BE2C (cell line): ENCODE results near the gene C10orf105.

Experiments used
- DNase-seq: peaks from one replicate; pipeline ENCODE4 v3.0.0-alpha.2; 2020
- H3K27me3 ChIP-seq: fragments of 250-450 bp; sonication (Bioruptor Pico); 2 replicates; pipeline ENCODE4 v1.5.1; 2020; ENCODE audit warnings: mild to moderate bottlenecking
- H3K36me3 ChIP-seq: fragments of 250-450 bp; sonication (Bioruptor Pico); 2 replicates; pipeline ENCODE4 v1.5.1; 2020; ENCODE audit warnings: mild to moderate bottlenecking
- H3K4me1 ChIP-seq: fragments of 250-450 bp; sonication (Bioruptor Pico); 2 replicates; pipeline ENCODE4 v1.5.1; 2020
- H3K4me3 ChIP-seq: 2 replicates; pipeline ENCODE4 v1.5.1; 2011; ENCODE audit warnings: low read depth, low read length
- H3K9me3 ChIP-seq: fragments of 250-450 bp; sonication (Bioruptor Pico); 2 replicates; pipeline ENCODE4 v1.5.1; 2020
- TF ChIP-seq, protein P1 (sequence below): IDR thresholded peaks from 2 replicates; pipeline ENCODE4 v1.5.1; 2012; ENCODE audit warnings: mild to moderate bottlenecking, low read depth, low read length

Gene C10orf105

GRCh38 chr10:71741029-71741428 is 21.5 kb upstream of the C10orf105 start:
- H3K9me3 ChIP-seq, result no peaks in the 10 kb centered on the region
- no peaks in the 10 kb centered on the region for H3K36me3 ChIP-seq
- no peaks in the 10 kb centered on the region for H3K4me1 ChIP-seq
- TF ChIP-seq, protein P1, sequence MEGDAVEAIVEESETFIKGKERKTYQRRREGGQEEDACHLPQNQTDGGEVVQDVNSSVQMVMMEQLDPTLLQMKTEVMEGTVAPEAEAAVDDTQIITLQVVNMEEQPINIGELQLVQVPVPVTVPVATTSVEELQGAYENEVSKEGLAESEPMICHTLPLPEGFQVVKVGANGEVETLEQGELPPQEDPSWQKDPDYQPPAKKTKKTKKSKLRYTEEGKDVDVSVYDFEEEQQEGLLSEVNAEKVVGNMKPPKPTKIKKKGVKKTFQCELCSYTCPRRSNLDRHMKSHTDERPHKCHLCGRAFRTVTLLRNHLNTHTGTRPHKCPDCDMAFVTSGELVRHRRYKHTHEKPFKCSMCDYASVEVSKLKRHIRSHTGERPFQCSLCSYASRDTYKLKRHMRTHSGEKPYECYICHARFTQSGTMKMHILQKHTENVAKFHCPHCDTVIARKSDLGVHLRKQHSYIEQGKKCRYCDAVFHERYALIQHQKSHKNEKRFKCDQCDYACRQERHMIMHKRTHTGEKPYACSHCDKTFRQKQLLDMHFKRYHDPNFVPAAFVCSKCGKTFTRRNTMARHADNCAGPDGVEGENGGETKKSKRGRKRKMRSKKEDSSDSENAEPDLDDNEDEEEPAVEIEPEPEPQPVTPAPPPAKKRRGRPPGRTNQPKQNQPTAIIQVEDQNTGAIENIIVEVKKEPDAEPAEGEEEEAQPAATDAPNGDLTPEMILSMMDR, result no peak
- DNase-seq, result no peak
- no peak overlapping the region for H3K4me3 ChIP-seq
- H3K27me3 ChIP-seq, result no peaks in the 10 kb centered on the region

- Histone ChIP-seq H3K27me3 (no peaks in the 10 kb centered on the region), H3K9me3 (no peaks in the 10 kb centered on the region), H3K4me1 (no peaks in the 10 kb centered on the region), H3K4me3 (no peak overlapping the region), H3K36me3 (no peaks in the 10 kb centered on the region)
- TF ChIP-seq, protein P1, result no peak
- DNase-seq, result peak; percentile 45
These were observed 20.6 kb upstream of the C10orf105 start for GRCh38 chr10:71740069-71740653.

DNA sequence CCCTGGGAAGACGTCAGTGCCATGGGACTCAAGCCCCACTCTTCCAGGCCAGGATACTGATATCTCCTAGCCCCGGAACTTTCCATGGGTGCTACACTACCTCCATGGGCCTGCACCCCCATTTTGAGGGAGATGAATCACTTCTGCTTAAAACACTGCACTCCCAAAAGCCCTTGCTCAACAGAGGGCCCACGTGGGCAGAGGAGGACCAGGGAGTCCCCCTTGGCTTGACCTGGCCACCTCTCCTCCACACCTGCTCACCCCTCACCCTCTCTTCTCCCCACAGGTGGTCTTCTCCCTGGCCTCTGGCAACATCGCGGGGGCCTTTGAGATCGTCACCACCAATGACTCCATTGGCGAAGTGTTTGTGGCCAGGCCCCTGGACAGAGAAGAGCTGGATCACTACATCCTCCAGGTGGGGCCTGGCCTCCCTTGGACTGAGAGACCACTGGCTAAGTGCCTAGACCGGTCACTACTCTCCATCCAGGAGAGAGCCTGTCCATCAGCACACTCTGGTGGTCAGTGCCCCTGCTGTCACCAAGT is 19.9 kb upstream of the C10orf105 start:
- H3K4me3 ChIP-seq, result no peak overlapping the region
- TF ChIP-seq, protein P1, result no peak
- no peak for DNase-seq
- no peaks in the 10 kb centered on the region for H3K36me3 ChIP-seq
- H3K4me1 ChIP-seq, result no peaks in the 10 kb centered on the region
- H3K27me3 ChIP-seq, result no peaks in the 10 kb centered on the region
- H3K9me3 ChIP-seq, result no peaks in the 10 kb centered on the region

GRCh38 chr10:71737834-71738197 is 18.2 kb upstream of the C10orf105 start:
- Histone ChIP-seq H3K4me3 (no peak overlapping the region), H3K4me1 (no peaks in the 10 kb centered on the region), H3K36me3 (no peaks in the 10 kb centered on the region), H3K9me3 (no peaks in the 10 kb centered on the region), H3K27me3 (no peaks in the 10 kb centered on the region)
- TF ChIP-seq, protein P1, result no peak
- DNase-seq, result no peak

DNA sequence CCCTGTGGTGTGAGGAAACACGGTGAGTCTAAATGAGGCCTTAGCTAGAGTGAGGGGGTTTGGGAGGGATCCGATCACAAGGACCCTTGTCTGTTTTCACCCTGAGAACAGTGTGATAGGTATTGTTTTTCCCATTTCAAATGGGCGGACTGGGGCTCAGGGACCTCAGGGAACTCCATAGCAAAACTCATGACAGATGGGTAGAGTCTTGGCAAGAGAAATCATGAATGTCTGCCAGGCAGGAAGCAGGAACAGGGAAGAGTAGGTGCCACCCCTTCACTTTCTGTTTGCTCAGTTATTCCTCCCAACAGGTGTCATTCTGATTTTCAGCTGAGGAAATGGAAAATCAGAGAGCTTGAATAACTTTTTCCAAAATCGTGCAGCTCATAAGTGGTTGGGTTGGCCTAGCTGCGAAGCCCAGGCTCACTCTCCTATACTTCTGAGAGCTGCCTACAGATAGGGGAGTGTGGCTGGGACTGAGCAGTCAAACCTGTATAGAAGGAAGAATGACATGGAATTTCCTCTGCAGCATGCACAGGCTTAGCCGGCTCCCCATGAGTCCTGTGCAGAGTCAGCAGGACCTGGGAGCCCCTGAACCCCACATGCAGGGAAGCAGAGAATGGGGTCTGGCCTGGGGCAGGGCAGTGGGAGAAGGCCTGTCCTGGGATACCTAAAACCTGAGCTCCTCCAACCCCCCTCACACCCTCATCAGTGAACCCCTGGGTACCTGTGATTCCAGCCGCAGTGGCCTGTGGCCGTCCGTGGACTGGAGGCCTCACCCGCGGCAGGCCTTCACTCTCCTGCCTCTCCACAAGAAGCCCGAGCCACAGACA is 17.6 kb upstream of the C10orf105 start:
- TF ChIP-seq, protein P1, result no peak
- no peaks in the 10 kb centered on the region for H3K36me3 ChIP-seq
- no peaks in the 10 kb centered on the region for H3K4me1 ChIP-seq
- no peak for DNase-seq
- no peaks in the 10 kb centered on the region for H3K27me3 ChIP-seq
- H3K4me3 ChIP-seq, result no peak overlapping the region
- no peaks in the 10 kb centered on the region for H3K9me3 ChIP-seq

DNA sequence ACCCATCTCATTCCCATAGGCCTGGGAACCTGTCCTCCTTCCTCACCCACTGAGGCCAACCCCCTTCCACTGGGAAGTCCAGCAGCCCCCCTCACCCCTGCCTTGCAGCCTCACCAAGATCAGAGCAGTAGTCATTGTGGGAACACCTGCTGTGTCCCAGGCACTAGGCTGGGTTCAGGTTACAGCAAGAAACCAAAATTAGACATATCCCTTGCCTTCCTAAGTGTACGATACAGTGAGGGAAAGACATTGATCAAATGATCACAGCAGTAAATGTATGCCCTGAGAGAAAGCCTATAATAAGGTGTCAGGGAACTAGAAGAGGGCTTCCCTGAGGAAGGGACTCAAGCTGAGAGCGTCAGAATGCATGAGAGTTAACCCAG is 17.0 kb upstream of the C10orf105 start:
- Histone ChIP-seq H3K4me1 (no peaks in the 10 kb centered on the region), H3K36me3 (no peaks in the 10 kb centered on the region)

More for the DNA sequence above, 17.0 kb upstream of the C10orf105 start:
- Histone ChIP-seq H3K27me3 (no peaks in the 10 kb centered on the region), H3K4me3 (no peak overlapping the region), H3K9me3 (no peaks in the 10 kb centered on the region)
- no peak for DNase-seq
- TF ChIP-seq, protein P1, result no peak
